Stimulated activated CD8-positive, alpha-beta memory T cell treated with anti-CD3 and anti-CD28 coated beads, Interleukin-7, amount 100 ng/mL, for 48 hours (primary cell): Measurements from ENCODE around the gene FGD5.

Experiments
- DNase-seq, 2 donors: peaks; one replicate each; pipeline ENCODE4 v3.0.0-alpha.2; 2020; ENCODE audit warnings: low read depth in 1 of 2; ENCODE audit errors: extremely low read depth in 1 of 2

FGD5 gene

GRCh38 chr3:14871456-14872200 lies 52.9 kb downstream of the FGD5 start:
- no peak for DNase-seq

GRCh38 chr3:14872706-14873105 lies 53.9 kb downstream of the FGD5 start:
- no peak for DNase-seq

- no peak for DNase-seq
Measured at GRCh38 chr3:14874784-14875183, 56.0 kb downstream of the FGD5 start.

DNA sequence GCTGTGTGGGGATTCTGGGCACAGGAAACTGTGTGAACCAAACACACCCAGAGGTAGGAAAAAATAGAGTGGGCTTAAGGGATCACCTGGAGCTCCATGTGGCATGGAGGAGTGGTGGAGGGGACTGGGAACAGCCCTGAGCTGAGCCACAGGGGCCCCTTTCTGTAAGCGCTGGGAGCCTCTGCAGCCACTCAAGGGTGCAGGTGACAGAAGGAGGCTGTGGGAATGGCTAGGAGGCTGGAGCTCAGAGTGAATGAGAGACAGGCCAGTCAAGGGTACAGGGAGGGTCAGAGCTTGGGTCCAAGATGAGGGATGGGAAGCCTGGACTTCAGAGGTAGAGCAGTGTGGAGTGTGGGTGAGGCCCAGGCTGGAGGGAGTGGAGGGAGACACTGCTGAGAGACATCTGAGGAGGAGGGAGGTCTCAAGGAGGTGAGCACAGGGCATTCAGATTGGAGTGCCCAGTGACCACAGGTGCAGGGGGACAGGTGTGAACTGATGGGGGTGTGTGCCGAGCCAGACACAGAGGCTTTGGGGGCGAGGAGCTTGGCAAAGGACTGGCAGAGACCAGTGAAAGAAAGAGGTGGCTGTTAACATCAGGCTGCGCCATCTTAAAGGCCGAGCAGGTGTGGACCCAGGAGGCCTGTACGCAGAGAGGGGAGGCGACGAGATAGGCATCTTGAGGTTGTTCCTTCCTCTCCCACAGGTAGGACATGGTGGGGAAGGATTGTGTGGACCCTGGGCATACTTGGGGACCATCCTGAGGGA lies 56.8 kb downstream of the FGD5 start:
- no peak for DNase-seq

- DNase-seq: no peak
Measured at GRCh38 chr3:14876921-14877333, 58.2 kb downstream of the FGD5 start.

DNA sequence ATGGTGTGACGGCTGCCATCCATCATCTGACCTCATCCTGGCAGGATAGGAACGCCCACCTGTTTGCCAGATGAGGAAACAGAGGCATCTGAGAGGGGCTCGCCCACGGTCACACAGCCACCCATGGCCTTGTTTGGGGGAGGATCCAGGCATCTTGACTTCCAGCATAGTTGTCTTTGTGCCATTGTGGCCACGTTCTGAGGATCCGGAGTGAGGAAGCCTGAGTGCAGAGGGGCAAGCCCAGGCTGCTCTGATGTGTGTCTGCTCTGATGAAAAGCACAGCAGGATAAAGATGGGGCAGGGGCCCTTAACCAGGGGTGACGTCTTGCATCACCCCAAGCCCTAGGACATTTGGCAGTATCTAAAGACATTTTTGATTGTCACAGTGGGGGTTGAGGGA lies 58.7 kb downstream of the FGD5 start:
- no peak for DNase-seq

- no peak for DNase-seq
Measured at GRCh38 chr3:14879211-14879874, 60.6 kb downstream of the FGD5 start.

- DNase-seq: no peak
Measured at GRCh38 chr3:14880447-14881106, 61.8 kb downstream of the FGD5 start.

GRCh38 chr3:14883226-14883625 lies 64.5 kb downstream of the FGD5 start:
- no peak for DNase-seq

GRCh38 chr3:14884665-14885064 lies 65.9 kb downstream of the FGD5 start:
- DNase-seq: no peak

DNA sequence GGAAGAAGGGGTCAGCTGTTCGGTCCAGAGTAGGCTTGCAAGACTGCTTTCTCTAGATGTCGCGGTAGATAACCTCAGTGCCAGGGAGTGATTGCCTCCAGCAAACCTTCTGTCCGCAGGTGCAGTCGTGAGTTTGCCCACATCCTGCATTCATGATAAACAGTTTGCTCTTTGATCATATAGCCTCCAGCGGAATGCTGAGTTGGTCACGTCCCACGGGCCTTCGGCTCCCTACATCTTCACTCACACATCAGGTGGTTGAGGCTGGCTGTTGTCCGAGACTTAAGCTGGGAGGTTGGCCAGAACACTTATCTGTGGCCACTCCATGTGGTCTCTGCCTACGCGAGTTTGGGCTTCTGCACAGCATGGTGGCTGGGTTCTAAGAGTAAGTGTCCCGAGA lies 66.5 kb downstream of the FGD5 start:
- no peak for DNase-seq

- DNase-seq: no peak
Measured at GRCh38 chr3:14886101-14886500, 67.3 kb downstream of the FGD5 start.

GRCh38 chr3:14889205-14889604 lies 70.4 kb downstream of the FGD5 start:
- DNase-seq: no peak

DNA sequence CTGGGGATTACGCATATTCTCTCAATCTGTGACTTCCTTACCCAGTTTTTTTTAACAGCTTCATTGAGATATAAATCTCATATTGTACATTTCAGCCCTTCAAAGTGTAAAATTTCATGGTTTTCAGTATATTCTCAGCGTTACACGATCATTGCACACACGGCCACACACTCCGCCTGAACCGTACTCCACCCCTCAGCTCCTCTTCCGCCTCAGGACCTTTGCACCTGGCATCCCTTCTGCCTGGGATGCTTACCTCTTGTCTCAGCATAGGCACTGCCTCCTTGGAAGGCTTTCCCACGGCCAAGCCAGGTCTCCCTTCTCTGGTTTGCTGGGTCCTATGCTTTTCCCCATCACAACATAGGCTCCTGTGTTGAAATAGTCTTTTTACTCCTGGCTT lies 71.2 kb downstream of the FGD5 start:
- no peak for DNase-seq

- no peak for DNase-seq
Measured at GRCh38 chr3:14890476-14890875, 71.7 kb downstream of the FGD5 start.

- DNase-seq: no peak
Measured at GRCh38 chr3:14891135-14892132, 72.7 kb downstream of the FGD5 start.

DNA sequence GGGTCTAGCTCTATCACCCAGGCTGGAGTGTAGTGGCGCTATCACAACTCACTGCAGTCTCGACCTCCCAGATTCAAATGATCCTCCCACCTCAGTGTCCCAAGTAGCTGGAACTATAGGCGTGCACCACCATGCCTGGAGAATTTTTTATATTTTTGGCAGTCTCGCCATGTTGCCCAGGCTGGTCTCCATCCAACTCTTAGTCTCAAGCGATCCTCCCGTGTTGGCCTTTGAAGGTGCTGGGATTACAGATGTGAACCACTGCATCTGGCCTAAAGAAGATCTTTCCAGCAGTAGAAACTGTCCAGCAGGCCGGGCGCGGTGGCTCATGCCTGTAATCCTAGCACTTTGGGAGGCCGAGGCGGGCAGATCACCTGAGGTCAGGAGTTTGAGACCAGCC lies 73.5 kb downstream of the FGD5 start:
- DNase-seq: no peak

- no peak for DNase-seq
Measured at GRCh38 chr3:14894085-14894484, 75.3 kb downstream of the FGD5 start.

DNA sequence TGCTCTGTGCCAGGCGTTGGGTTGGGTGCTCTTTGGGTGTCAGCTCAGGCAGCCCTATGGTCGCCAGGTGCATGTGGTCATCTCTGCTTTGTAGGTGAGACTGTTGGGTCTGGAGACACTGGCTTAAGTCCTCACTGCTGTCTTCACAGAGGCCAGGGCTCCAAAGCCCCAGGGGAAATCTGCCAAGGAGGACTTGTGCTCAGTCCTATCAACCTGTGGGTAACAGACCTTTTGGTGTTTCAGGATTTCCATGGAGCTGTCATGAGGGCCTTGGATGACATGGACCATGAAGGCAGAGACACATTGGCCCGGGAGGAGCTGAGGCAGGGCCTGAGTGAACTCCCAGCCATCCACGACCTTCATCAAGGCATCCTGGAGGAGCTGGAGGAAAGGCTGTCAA lies 78.5 kb downstream of the FGD5 start:
- no peak for DNase-seq

- no peak for DNase-seq
Measured at GRCh38 chr3:14898929-14899328, 80.2 kb downstream of the FGD5 start.
